ENCODE measurements around the gene TRIM8. TPM values are rescaled to one million over a fixed set of nuclear protein-coding genes. Genes with fewer than 3 reads are reported as not detected.
A peak's percentile ranks its signal among the peaks of the same experiment; 100 is the strongest.

Gene TRIM8
- total RNA-seq, 2 experiments from 2014 or later, result 39.5 to 39.8 TPM

- H3K9me3 Mint-ChIP-seq, result no peaks in the 10 kb centered on the region
- TF ChIP-seq, protein P1, sequence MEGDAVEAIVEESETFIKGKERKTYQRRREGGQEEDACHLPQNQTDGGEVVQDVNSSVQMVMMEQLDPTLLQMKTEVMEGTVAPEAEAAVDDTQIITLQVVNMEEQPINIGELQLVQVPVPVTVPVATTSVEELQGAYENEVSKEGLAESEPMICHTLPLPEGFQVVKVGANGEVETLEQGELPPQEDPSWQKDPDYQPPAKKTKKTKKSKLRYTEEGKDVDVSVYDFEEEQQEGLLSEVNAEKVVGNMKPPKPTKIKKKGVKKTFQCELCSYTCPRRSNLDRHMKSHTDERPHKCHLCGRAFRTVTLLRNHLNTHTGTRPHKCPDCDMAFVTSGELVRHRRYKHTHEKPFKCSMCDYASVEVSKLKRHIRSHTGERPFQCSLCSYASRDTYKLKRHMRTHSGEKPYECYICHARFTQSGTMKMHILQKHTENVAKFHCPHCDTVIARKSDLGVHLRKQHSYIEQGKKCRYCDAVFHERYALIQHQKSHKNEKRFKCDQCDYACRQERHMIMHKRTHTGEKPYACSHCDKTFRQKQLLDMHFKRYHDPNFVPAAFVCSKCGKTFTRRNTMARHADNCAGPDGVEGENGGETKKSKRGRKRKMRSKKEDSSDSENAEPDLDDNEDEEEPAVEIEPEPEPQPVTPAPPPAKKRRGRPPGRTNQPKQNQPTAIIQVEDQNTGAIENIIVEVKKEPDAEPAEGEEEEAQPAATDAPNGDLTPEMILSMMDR (IDR thresholded peaks at IDR 0.05), result no peak
- ATAC-seq (no peak), DNase-seq (no peak)
- H3K27ac Mint-ChIP-seq, result no peak overlapping the region
- POLR2A ChIA-PET, result interaction anchor here (0.5 to 0.7 kb wide), 3 partner anchors 49 to 1490 kb away, joined by 3 read pairs; no protein-coding TSS in a partner anchor
- CTCF ChIA-PET, result interaction anchor here (0.5 to 4.3 kb wide), 4 partner anchors 9 to 208 kb away, joined by 3 to 16 read pairs (median 6); no protein-coding TSS in a partner anchor
- no peaks in the 10 kb centered on the region for H3K27me3 Mint-ChIP-seq
- H3K4me3 Mint-ChIP-seq, result no peak overlapping the region
- intact Hi-C loops (cut with micrococcal nuclease), result no loop called here
- peaks cover 5% of the 10 kb centered on the region for H3K36me3 Mint-ChIP-seq (ENCODE audit: low read depth)
- H3K4me1 Mint-ChIP-seq (ENCODE audit: low read depth), result peaks cover 5% of the 10 kb centered on the region
Measured at GRCh38 chr10:102601639-102602038, 42.6 kb upstream of the TRIM8 start.

GRCh38 chr10:102602272-102603045 lies 41.8 kb upstream of the TRIM8 start:
- no peak overlapping the region for H3K4me3 Mint-ChIP-seq
- DNase-seq, result no peak
- H3K27ac Mint-ChIP-seq, result no peak overlapping the region
- POLR2A ChIA-PET, result interaction anchor here (0.6 to 0.7 kb wide), 2 partner anchors 119 to 1489 kb away, joined by 3 read pairs; no protein-coding TSS in a partner anchor
- H3K27me3 Mint-ChIP-seq, result no peaks in the 10 kb centered on the region
- H3K9me3 Mint-ChIP-seq, result no peaks in the 10 kb centered on the region
- H3K36me3 Mint-ChIP-seq (ENCODE audit: low read depth), result peaks cover 3% of the 10 kb centered on the region
- ATAC-seq, result no peak
- TF ChIP-seq, protein P1 (IDR thresholded peaks at IDR 0.05), result no peak
- intact Hi-C loops (cut with micrococcal nuclease), result no loop called here
- CTCF ChIA-PET, result interaction anchor here (0.5 to 4.3 kb wide), 5 partner anchors 9 to 209 kb away, joined by 3 to 16 read pairs (median 5); no protein-coding TSS in a partner anchor
- peaks cover 5% of the 10 kb centered on the region for H3K4me1 Mint-ChIP-seq (ENCODE audit: low read depth)

- intact Hi-C loops (cut with micrococcal nuclease), result no loop called here
- Mint-ChIP-seq H3K27me3 (no peaks in the 10 kb centered on the region), H3K4me3 (no peak overlapping the region), H3K27ac (no peak overlapping the region), H3K9me3 (no peaks in the 10 kb centered on the region), H3K36me3 (ENCODE audit: low read depth) (no peaks in the 10 kb centered on the region), H3K4me1 (ENCODE audit: low read depth) (peaks cover 11% of the 10 kb centered on the region)
- no peak for DNase-seq
- ATAC-seq, result no peak
- ChIA-PET CTCF (interaction anchor here (1.7 to 1.9 kb wide), 2 partner anchors 11 to 66 kb away, joined by 3 to 5 read pairs; no protein-coding TSS in a partner anchor), POLR2A (no interaction called here)
- TF ChIP-seq, protein P1 (IDR thresholded peaks at IDR 0.05), result no peak
Measured at GRCh38 chr10:102603946-102604345, 40.3 kb upstream of the TRIM8 start.

GRCh38 chr10:102604439-102604841 lies 39.8 kb upstream of the TRIM8 start:
- TF ChIP-seq, protein P1 (IDR thresholded peaks at IDR 0.05), result no peak
- Mint-ChIP-seq H3K4me3 (no peak overlapping the region), H3K27me3 (no peaks in the 10 kb centered on the region), H3K9me3 (no peaks in the 10 kb centered on the region), H3K36me3 (ENCODE audit: low read depth) (no peaks in the 10 kb centered on the region), H3K4me1 (ENCODE audit: low read depth) (peaks cover 12% of the 10 kb centered on the region), H3K27ac (peak overlapping the region; percentile 34)
- intact Hi-C loops (cut with micrococcal nuclease), result no loop called here
- DNase-seq (no peak), ATAC-seq (no peak)
- ChIA-PET POLR2A (no interaction called here), CTCF (interaction anchor here (1.5 to 1.9 kb wide), 3 partner anchors 11 to 66 kb away, joined by 3 to 6 read pairs (median 5); no protein-coding TSS in a partner anchor)

DNA sequence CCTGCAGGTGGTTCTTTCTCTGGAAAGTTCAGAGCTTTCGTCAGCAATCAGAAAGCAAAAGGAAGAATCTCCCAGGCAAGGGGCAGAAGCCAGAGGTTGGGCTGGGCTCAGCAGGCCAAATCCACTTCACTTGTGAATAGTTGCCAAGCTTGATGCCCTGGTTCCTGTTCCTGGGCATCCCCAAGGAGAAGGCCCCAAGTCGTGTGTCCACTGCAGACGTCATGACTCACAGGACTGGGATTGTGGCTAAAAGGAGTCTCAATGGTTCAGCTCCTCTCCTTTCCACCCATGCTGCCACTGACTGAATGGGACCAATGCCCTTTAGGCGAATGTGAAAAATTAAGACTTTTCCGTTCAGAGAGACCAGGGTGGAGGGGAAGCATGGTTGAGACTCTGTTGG lies 38.6 kb upstream of the TRIM8 start:
- TF ChIP-seq, protein P1 (IDR thresholded peaks at IDR 0.05), result no peak
- DNase-seq (no peak), ATAC-seq (no peak)
- intact Hi-C loops (cut with micrococcal nuclease), result no loop called here
- no peaks in the 10 kb centered on the region for H3K36me3 Mint-ChIP-seq (ENCODE audit: low read depth)
- no peaks in the 10 kb centered on the region for H3K9me3 Mint-ChIP-seq
- no peak overlapping the region for H3K4me3 Mint-ChIP-seq
- peaks cover 16% of the 10 kb centered on the region for H3K4me1 Mint-ChIP-seq (ENCODE audit: low read depth)
- H3K27ac Mint-ChIP-seq, result no peak overlapping the region
- ChIA-PET POLR2A (no interaction called here), CTCF (interaction anchor here (1.3 to 1.9 kb wide), 4 partner anchors 8 to 64 kb away, joined by 3 to 6 read pairs (median 4); no protein-coding TSS in a partner anchor)
- no peaks in the 10 kb centered on the region for H3K27me3 Mint-ChIP-seq
